Upper lobe of left lung (tissue), 6 donors: Measurements from ENCODE around the gene RIMBP2. TPM values are rescaled to one million over a fixed set of nuclear protein-coding genes. Genes with fewer than 3 reads are reported as not detected.
"Not testable (repeated sequence)": the region's sequence is repeated elsewhere in the genome, so short reads cannot be mapped to it uniquely, and the experiment has no call there.

Experiments
- ATAC-seq, 2 donors: fragments of 200-7000 bp; cut with Tn5 transposase; one replicate each; pipeline ENCODE4 v1.9.1; 2022; ENCODE audit warnings: mild to moderate bottlenecking in 2 of 2, moderate library complexity in 2 of 2; ENCODE audit not compliant: low FRiP score in 2 of 2
- DNase-seq, 2 donors: peaks; one replicate each; pipeline ENCODE4 v3.0.0-alpha.2; 2019 to 2020
- H3K27ac ChIP-seq, 4 donors: fragments of 200-600 bp; sonication (generic); one replicate each; pipeline ENCODE4 v1.5.1; 2016 to 2019
- H3K27me3 ChIP-seq, 4 donors: fragments of 200-600 bp; sonication (generic); one replicate each; pipeline ENCODE4 v1.5.1; 2017 to 2019
- H3K36me3 ChIP-seq, 4 donors: fragments of 200-600 bp; sonication (generic); one replicate each; pipeline ENCODE4 v1.5.1; 2016 to 2019
- H3K4me1 ChIP-seq, 4 donors: fragments of 200-600 bp; sonication (generic); one replicate each; pipeline ENCODE4 v1.5.1; 2018 to 2019
- H3K4me3 ChIP-seq, 4 donors: fragments of 200-600 bp; sonication (generic); one replicate each; pipeline ENCODE4 v1.5.1; 2017 to 2019; ENCODE audit warnings: mild to moderate bottlenecking in 2 of 4, moderate library complexity in 1 of 4
- H3K9me3 ChIP-seq, 4 donors: fragments of 200-600 bp; sonication (generic); one replicate each; pipeline ENCODE4 v1.5.1; 2018 to 2019
- CTCF ChIP-seq, 6 experiments: fragments of 450-650 bp in 4 of 6; fragments of 200-600 bp in 2 of 6; sonication (generic) in 2 of 6; IDR thresholded peaks; one replicate each; pipeline ENCODE4 v1.5.1; 2016 to 2019; ENCODE audit warnings: antibody characterized with exemption in 6 of 6
- EP300 ChIP-seq, 4 donors: sonication (generic); formaldehyde crosslinking; IDR thresholded peaks; one replicate each; pipeline ENCODE4 v1.5.1; 2017; ENCODE audit warnings: antibody characterized with exemption in 4 of 4, control low read depth in 2 of 4
- POLR2A ChIP-seq, 4 donors: fragments of 450-650 bp; IDR thresholded peaks; one replicate each; pipeline ENCODE4 v1.5.1; 2016 to 2017; ENCODE audit warnings: antibody characterized with exemption in 4 of 4, mild to moderate bottlenecking in 2 of 4
- POLR2AphosphoS5 ChIP-seq, 2 donors: sonication (generic); formaldehyde crosslinking; IDR thresholded peaks; one replicate each; pipeline ENCODE4 v1.5.1; 2017; ENCODE audit warnings: antibody characterized with exemption in 2 of 2
- WGBS, 2 donors: methylation state at CpG; one replicate each; pipeline ENCODE4 v1.1.5; 2017 to 2018; 5-methylcytosine and 5-hydroxymethylcytosine counted together
- total RNA-seq, 6 donors: library from RNA; depleted of rRNA in 4 of 6; stranded (reverse); fragments of >200 nt in 4 of 6; gene quantifications; one replicate each; pipeline versions ENCODE4 v1.1.0 to v1.2.1, GENCODE V29; 2016 to 2021
- donor health status: DM: no; HTN: no; CAD: no; lungs with moderate emphysema.
- donor health status: DM: no; HTN: yes; CAD: no; lungs with severe emphysema.

Gene RIMBP2
- total RNA-seq, 6 donors from 2014 or later = 0.23 to 3.9 (median 0.44) TPM; not detected in 1

- TF ChIP-seq POLR2AphosphoS5 (IDR thresholded peaks at IDR 0.05) (no peak), EP300 (IDR thresholded peaks at IDR 0.05) (no peak), POLR2A (IDR thresholded peaks at IDR 0.05) (no peak), CTCF (IDR thresholded peaks at IDR 0.05) (no peak)
- no peaks in the 10 kb centered on the region for H3K9me3 ChIP-seq
- H3K27me3 ChIP-seq = no peaks in the 10 kb centered on the region
- DNase-seq (no peak), ATAC-seq (no peak)
- 88 to 91% methylated on average over 14 to 16 of the region's 16 CpGs for WGBS, 2 donors
- H3K4me1 ChIP-seq = no peaks in the 10 kb centered on the region
- no peaks in the 10 kb centered on the region for H3K36me3 ChIP-seq
- no peak overlapping the region for H3K4me3 ChIP-seq
- H3K27ac ChIP-seq = no peak overlapping the region
These were observed 69.3 kb downstream of the RIMBP2 start for GRCh38 chr12:130646716-130647370.

- not testable (repeated sequence) for DNase-seq, H3K36me3 ChIP-seq, H3K9me3 ChIP-seq, ATAC-seq, H3K27me3 ChIP-seq, H3K4me3 ChIP-seq, H3K4me1 ChIP-seq, H3K27ac ChIP-seq
- 61 to 75% methylated on average over 4 of the region's 4 CpGs for WGBS, 2 donors
These were observed 69.9 kb downstream of the RIMBP2 start for GRCh38 chr12:130646191-130646590.

- no peaks in the 10 kb centered on the region for H3K4me1 ChIP-seq
- no peaks in the 10 kb centered on the region for H3K9me3 ChIP-seq
- H3K4me3 ChIP-seq = no peak overlapping the region
- no peak for ATAC-seq
- TF ChIP-seq POLR2AphosphoS5 (IDR thresholded peaks at IDR 0.05) = no peak
- no peak for TF ChIP-seq EP300 (IDR thresholded peaks at IDR 0.05)
- TF ChIP-seq POLR2A (IDR thresholded peaks at IDR 0.05) = no peak
- TF ChIP-seq CTCF (IDR thresholded peaks at IDR 0.05) = no peak
- no peak overlapping the region for H3K27ac ChIP-seq
- H3K27me3 ChIP-seq = no peaks in the 10 kb centered on the region
- no peak for DNase-seq
- no peaks in the 10 kb centered on the region for H3K36me3 ChIP-seq
- WGBS, 2 donors = 49 to 58% methylated on average over 2 of the region's 2 CpGs
These were observed 70.3 kb downstream of the RIMBP2 start for GRCh38 chr12:130645751-130646150.

- Histone ChIP-seq H3K4me3 (no peak overlapping the region), H3K4me1 (no peaks in the 10 kb centered on the region), H3K9me3 (no peaks in the 10 kb centered on the region), H3K27me3 (no peaks in the 10 kb centered on the region), H3K27ac (no peak overlapping the region), H3K36me3 (no peaks in the 10 kb centered on the region)
- TF ChIP-seq POLR2AphosphoS5 (IDR thresholded peaks at IDR 0.05) (no peak), CTCF (IDR thresholded peaks at IDR 0.05) (no peak), EP300 (IDR thresholded peaks at IDR 0.05) (no peak), POLR2A (IDR thresholded peaks at IDR 0.05) (no peak)
- no peak for DNase-seq
- 86 to 97% methylated on average over 10 to 13 of the region's 13 CpGs for WGBS, 2 donors
- ATAC-seq = no peak
These were observed 71.5 kb downstream of the RIMBP2 start for GRCh38 chr12:130644566-130644965.

- Histone ChIP-seq H3K36me3 (no peaks in the 10 kb centered on the region), H3K27me3 (no peaks in the 10 kb centered on the region), H3K9me3 (no peaks in the 10 kb centered on the region), H3K4me1 (no peaks in the 10 kb centered on the region), H3K27ac (no peak overlapping the region), H3K4me3 (no peak overlapping the region)
- no peak for TF ChIP-seq POLR2AphosphoS5 (IDR thresholded peaks at IDR 0.05)
- TF ChIP-seq EP300 (IDR thresholded peaks at IDR 0.05) = no peak
- no peak for TF ChIP-seq CTCF (IDR thresholded peaks at IDR 0.05)
- no peak for TF ChIP-seq POLR2A (IDR thresholded peaks at IDR 0.05)
- DNase-seq = no peak
- WGBS, 2 donors = 75% methylated on average over 12 of the region's 12 CpGs
- ATAC-seq = no peak
These were observed 72.0 kb downstream of the RIMBP2 start for GRCh38 chr12:130644146-130644545.
